ENCODE results near the gene LRRC36.

Gene LRRC36

GRCh38 chr16:67326472-67327309 lies at the start of gene LRRC36, which contains the start of gene KCTD19:
Gene LRRC36 (plus strand): TSS chr16:67326815. CDS start chr16:67326863, 48 bp downstream.
Gene KCTD19 (minus strand): TSS chr16:67326741. CDS start chr16:67326707, 34 bp downstream.
- Histone ChIP-seq H3F3A (ENCODE audit: insufficient read depth, low read length) (peaks cover 5% of the 10 kb centered on the region; the same call in 1 of the 2 replicates), H3K9ac (ENCODE audit: low read length) (no peak within 1 kb of the TSS), H3K79me2 (ENCODE audit: low read length) (no peaks in the 10 kb centered on the region), H3K27me3 (replicated peaks; ENCODE audit: insufficient read depth, low read length) (0 out of 2 replicates have a peak, but pooled peaks cover 5% of the 10 kb centered on the region), H3K9me2 (replicated peaks; ENCODE audit: insufficient read depth, low read length) (no peaks in the 10 kb centered on the region), H4K20me1 (ENCODE audit: insufficient read depth, low read length) (no peaks in the 10 kb centered on the region), H3K4me1 (ENCODE audit: low read length) (peaks cover 7% of the 10 kb centered on the region; the same call in 1 of the 2 replicates), H3K9me3 (replicated peaks; ENCODE audit: insufficient read depth, low read length) (no peaks in the 10 kb centered on the region), H3K4me2 (ENCODE audit: low read depth, low read length) (peak within 1 kb of the TSS; percentile 32; the same call in 1 of the 2 replicates), H3K27ac (ENCODE audit: low read length) (no peak within 1 kb of the TSS), H2AFZ (ENCODE audit: low read length) (peak within 1 kb of the TSS; percentile 74), H3K36me3 (replicated peaks; ENCODE audit: insufficient read depth, low read length) (no peaks in the 10 kb centered on the region), H3K4me3 (ENCODE audit: low read length) (peak within 1 kb of the TSS; percentile 37; the same call in 1 of the 2 replicates)
- no peak for DNase-seq
- TF ChIP-seq EZH2 (optimal IDR thresholded peaks at IDR 0.05; ENCODE audit: low read depth, low read length) (no peak), CTCF (IDR thresholded peaks at IDR 0.05; ENCODE audit: low read length) (peak; percentile 11; the same call in 1 of the 2 replicates)

GRCh38 chr16:67277294-67277998 lies 49.2 kb upstream of the LRRC36 start:
- Histone ChIP-seq H3K4me3 (ENCODE audit: low read length) (no peak overlapping the region), H3K36me3 (replicated peaks; ENCODE audit: insufficient read depth, low read length) (no peaks in the 10 kb centered on the region), H3F3A (ENCODE audit: insufficient read depth, low read length) (no peaks in the 10 kb centered on the region), H3K27me3 (replicated peaks; ENCODE audit: insufficient read depth, low read length) (no peaks in the 10 kb centered on the region), H4K20me1 (ENCODE audit: insufficient read depth, low read length) (no peaks in the 10 kb centered on the region), H3K79me2 (ENCODE audit: low read length) (peaks cover 14% of the 10 kb centered on the region), H3K9me3 (replicated peaks; ENCODE audit: insufficient read depth, low read length) (no peaks in the 10 kb centered on the region), H3K9ac (ENCODE audit: low read length) (peak overlapping the region; percentile 1; the same call in 1 of the 2 replicates), H3K4me1 (ENCODE audit: low read length) (peaks cover 5% of the 10 kb centered on the region; the same call in 1 of the 2 replicates), H3K27ac (ENCODE audit: low read length) (no peak overlapping the region), H2AFZ (ENCODE audit: low read length) (no peak overlapping the region), H3K9me2 (replicated peaks; ENCODE audit: insufficient read depth, low read length) (no peaks in the 10 kb centered on the region), H3K4me2 (ENCODE audit: low read depth, low read length) (peak overlapping the region; percentile 97; the same call in 1 of the 2 replicates)
- TF ChIP-seq CTCF (IDR thresholded peaks at IDR 0.05; ENCODE audit: low read length) (no peak), EZH2phosphoT487 (IDR thresholded peaks at IDR 0.05; ENCODE audit: low read length) (no peak)
- no peak for DNase-seq

GRCh38 chr16:67277999-67278772 lies 48.4 kb upstream of the LRRC36 start:
- Histone ChIP-seq H4K20me1 (ENCODE audit: insufficient read depth, low read length) (no peaks in the 10 kb centered on the region), H3K9ac (ENCODE audit: low read length) (peak overlapping the region; percentile 80), H3K4me3 (ENCODE audit: low read length) (peak overlapping the region; percentile 89), H3K27ac (ENCODE audit: low read length) (no peak overlapping the region), H2AFZ (ENCODE audit: low read length) (peak overlapping the region; percentile 78), H3K36me3 (replicated peaks; ENCODE audit: insufficient read depth, low read length) (no peaks in the 10 kb centered on the region), H3K4me2 (ENCODE audit: low read depth, low read length) (peak overlapping the region; percentile 97), H3F3A (ENCODE audit: insufficient read depth, low read length) (no peaks in the 10 kb centered on the region), H3K4me1 (ENCODE audit: low read length) (peaks cover 5% of the 10 kb centered on the region; the same call in 1 of the 2 replicates), H3K27me3 (replicated peaks; ENCODE audit: insufficient read depth, low read length) (no peaks in the 10 kb centered on the region), H3K9me3 (replicated peaks; ENCODE audit: insufficient read depth, low read length) (no peaks in the 10 kb centered on the region), H3K79me2 (ENCODE audit: low read length) (peaks cover 14% of the 10 kb centered on the region), H3K9me2 (replicated peaks; ENCODE audit: insufficient read depth, low read length) (no peaks in the 10 kb centered on the region)
- TF ChIP-seq CTCF (IDR thresholded peaks at IDR 0.05; ENCODE audit: low read length) (no peak), EZH2phosphoT487 (IDR thresholded peaks at IDR 0.05; ENCODE audit: low read length) (no peak), EZH2 (optimal IDR thresholded peaks at IDR 0.05; ENCODE audit: low read depth, low read length) (no peak)
- DNase-seq, result peak; percentile 46
